Ramos (cell line): ENCODE measurements around the gene TOMM7.
"Not testable (repeated sequence)": the region's sequence is repeated elsewhere in the genome, so short reads cannot be mapped to it uniquely, and the experiment has no call there.

Experiments
- in situ Hi-C: fragments of 300-500 bp; cut with MboI; formaldehyde crosslinking; loops from one replicate; pipeline ENCODE4 v1.14.3; 2022; ENCODE audit warnings: low sequenced_read_pairs; ENCODE audit not compliant: unreplicated experiment

Gene TOMM7

GRCh38 chr7:22826593-22826992 lies 3.9 kb upstream of the TOMM7 start:
- in situ Hi-C loops: no loop called here

GRCh38 chr7:22824760-22825159 lies 2.1 kb upstream of the TOMM7 start:
- in situ Hi-C loops: no loop called here

GRCh38 chr7:22823142-22823497 lies 471 bp upstream of the TOMM7 start:
- in situ Hi-C loops: no loop called here

- in situ Hi-C loops: no loop called here
Measured at GRCh38 chr7:22821702-22822485, 755 bp downstream of the TOMM7 start.

- in situ Hi-C loops: no loop called here
Measured at GRCh38 chr7:22819476-22819875, 3.2 kb downstream of the TOMM7 start.

GRCh38 chr7:22814261-22815208 lies 8.1 kb downstream of the TOMM7 start:
- in situ Hi-C loops: no loop called here

- in situ Hi-C loops: no loop called here
Measured at GRCh38 chr7:22812353-22812752, 10.3 kb downstream of the TOMM7 start.

- in situ Hi-C loops: no loop called here
Measured at GRCh38 chr7:22811746-22812280, 10.8 kb downstream of the TOMM7 start.

- in situ Hi-C loops: no loop called here
Measured at GRCh38 chr7:22810843-22811242, 11.8 kb downstream of the TOMM7 start.

- in situ Hi-C loops: no loop called here
Measured at GRCh38 chr7:22809902-22810642, 12.6 kb downstream of the TOMM7 start.

- in situ Hi-C loops: no loop called here
Measured at GRCh38 chr7:22808140-22808539, 14.5 kb downstream of the TOMM7 start.

- in situ Hi-C loops: no loop called here
Measured at GRCh38 chr7:22806752-22807151, 15.9 kb downstream of the TOMM7 start.

- in situ Hi-C loops: no loop called here
Measured at GRCh38 chr7:22805227-22805626, 17.4 kb downstream of the TOMM7 start.

- in situ Hi-C loops: not testable (repeated sequence)
Measured at GRCh38 chr7:22802831-22803230, 19.8 kb downstream of the TOMM7 start.

- in situ Hi-C loops: no loop called here
Measured at GRCh38 chr7:22802426-22802825, 20.2 kb downstream of the TOMM7 start.

- in situ Hi-C loops: no loop called here
Measured at GRCh38 chr7:22801912-22802311, 20.7 kb downstream of the TOMM7 start.

- in situ Hi-C loops: no loop called here
Measured at GRCh38 chr7:22799633-22800032, 23.0 kb downstream of the TOMM7 start.

- in situ Hi-C loops: no loop called here
Measured at GRCh38 chr7:22793593-22794462, 28.8 kb downstream of the TOMM7 start.
